ENCODE data around the gene ABR.

DNA sequence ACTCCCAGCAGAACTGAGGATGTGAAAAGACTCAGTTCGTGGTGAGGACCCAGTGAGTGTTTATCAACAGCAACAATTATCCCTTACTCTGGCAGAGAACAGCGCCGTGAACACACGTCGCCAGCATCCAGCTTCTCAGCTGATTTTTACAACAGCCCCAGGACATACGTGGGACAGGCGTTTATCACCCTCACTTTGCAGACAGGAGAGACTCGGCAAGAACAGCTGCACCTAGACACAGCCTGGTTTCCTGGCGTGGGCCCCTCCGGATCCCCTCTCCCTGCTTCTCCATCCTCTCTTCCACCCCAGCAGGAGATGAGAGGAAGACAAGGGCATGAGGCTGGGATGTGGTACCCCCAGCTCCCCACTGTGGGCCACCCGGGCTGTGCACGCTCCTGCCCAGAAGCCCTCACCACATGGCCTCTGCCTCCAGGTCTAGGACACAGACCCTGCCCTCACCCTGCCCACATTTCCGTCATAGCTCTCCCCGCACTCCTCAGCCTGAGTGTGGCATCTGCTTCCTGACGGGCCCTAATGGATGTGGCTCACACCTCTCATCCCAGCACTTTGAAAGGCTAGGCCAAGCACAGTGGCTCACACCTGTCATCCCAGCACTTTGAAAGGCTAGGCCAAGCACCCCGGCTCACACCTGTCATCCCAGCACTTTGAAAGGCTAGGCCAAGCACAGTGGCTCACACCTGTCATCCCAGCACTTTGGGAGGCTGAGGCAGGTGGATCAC lies 17.5 kb downstream of the ABR start:
- TF ChIP-seq POLR2A (IDR thresholded peaks at IDR 0.05), result no peak
- TF ChIP-seq, protein P1, sequence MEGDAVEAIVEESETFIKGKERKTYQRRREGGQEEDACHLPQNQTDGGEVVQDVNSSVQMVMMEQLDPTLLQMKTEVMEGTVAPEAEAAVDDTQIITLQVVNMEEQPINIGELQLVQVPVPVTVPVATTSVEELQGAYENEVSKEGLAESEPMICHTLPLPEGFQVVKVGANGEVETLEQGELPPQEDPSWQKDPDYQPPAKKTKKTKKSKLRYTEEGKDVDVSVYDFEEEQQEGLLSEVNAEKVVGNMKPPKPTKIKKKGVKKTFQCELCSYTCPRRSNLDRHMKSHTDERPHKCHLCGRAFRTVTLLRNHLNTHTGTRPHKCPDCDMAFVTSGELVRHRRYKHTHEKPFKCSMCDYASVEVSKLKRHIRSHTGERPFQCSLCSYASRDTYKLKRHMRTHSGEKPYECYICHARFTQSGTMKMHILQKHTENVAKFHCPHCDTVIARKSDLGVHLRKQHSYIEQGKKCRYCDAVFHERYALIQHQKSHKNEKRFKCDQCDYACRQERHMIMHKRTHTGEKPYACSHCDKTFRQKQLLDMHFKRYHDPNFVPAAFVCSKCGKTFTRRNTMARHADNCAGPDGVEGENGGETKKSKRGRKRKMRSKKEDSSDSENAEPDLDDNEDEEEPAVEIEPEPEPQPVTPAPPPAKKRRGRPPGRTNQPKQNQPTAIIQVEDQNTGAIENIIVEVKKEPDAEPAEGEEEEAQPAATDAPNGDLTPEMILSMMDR (IDR thresholded peaks at IDR 0.05), result no peak

Measured in right lobe of liver (tissue), 4 donors.